ENCODE results near the gene GRM1. TPM values are rescaled to one million over a fixed set of nuclear protein-coding genes. Genes with fewer than 3 reads are reported as not detected.

Gene GRM1
- total RNA-seq, 1 donor, result under 0.01 TPM

DNA sequence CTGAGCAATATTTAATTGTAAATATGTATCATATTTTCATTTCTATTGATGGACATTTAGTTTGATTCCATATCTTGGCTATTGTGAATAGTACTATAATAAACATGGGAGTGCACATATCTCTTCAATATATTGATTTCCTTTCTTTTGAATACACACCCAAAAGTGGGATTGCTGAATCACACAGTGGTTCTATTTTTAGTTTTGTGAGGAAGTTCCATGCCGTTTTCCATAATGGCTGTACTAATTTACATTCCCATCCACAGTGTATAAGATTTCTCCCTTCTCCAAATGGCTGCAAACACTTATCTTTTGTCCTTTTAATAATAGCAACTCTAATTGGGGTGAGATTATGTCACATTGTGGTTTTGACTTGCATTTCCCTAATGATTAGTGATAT, 428.0 kb downstream of the GRM1 start:
- TF ChIP-seq, protein P1, sequence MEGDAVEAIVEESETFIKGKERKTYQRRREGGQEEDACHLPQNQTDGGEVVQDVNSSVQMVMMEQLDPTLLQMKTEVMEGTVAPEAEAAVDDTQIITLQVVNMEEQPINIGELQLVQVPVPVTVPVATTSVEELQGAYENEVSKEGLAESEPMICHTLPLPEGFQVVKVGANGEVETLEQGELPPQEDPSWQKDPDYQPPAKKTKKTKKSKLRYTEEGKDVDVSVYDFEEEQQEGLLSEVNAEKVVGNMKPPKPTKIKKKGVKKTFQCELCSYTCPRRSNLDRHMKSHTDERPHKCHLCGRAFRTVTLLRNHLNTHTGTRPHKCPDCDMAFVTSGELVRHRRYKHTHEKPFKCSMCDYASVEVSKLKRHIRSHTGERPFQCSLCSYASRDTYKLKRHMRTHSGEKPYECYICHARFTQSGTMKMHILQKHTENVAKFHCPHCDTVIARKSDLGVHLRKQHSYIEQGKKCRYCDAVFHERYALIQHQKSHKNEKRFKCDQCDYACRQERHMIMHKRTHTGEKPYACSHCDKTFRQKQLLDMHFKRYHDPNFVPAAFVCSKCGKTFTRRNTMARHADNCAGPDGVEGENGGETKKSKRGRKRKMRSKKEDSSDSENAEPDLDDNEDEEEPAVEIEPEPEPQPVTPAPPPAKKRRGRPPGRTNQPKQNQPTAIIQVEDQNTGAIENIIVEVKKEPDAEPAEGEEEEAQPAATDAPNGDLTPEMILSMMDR (IDR thresholded peaks at IDR 0.05; ENCODE audit: insufficient read depth, low read depth, low read length), result no peak

DNA sequence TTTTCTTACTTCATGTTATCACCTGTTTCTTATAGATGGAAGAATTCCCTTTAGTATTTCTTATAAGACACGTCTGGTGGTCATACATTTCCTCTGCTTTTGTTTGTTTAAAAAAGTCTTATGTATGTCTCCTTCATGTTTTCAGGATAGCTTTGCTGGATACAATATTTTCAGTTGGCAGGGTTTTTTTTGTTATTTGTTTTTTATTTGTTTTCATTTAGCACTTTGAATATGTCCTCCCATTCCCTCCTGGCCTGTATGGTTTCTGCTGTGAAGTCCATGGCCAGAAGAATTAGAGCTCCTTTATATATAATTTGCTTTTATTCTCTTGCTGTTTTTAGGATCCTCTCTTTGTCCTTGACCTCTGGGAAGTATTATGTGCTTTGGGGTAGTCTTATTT, 432.1 kb downstream of the GRM1 start:
- no peak overlapping the region for H3K4me3 ChIP-seq (ENCODE audit: low read depth, low read length)
- TF ChIP-seq, protein P1 (IDR thresholded peaks at IDR 0.05; ENCODE audit: insufficient read depth, low read depth, low read length), result no peak
- no peak for DNase-seq (ENCODE audit: low read depth)

More for the DNA sequence above, 428.0 kb downstream of the GRM1 start:
- DNase-seq (ENCODE audit: low read depth), result no peak
- H3K4me3 ChIP-seq (ENCODE audit: low read depth, low read length), result no peak overlapping the region

DNA sequence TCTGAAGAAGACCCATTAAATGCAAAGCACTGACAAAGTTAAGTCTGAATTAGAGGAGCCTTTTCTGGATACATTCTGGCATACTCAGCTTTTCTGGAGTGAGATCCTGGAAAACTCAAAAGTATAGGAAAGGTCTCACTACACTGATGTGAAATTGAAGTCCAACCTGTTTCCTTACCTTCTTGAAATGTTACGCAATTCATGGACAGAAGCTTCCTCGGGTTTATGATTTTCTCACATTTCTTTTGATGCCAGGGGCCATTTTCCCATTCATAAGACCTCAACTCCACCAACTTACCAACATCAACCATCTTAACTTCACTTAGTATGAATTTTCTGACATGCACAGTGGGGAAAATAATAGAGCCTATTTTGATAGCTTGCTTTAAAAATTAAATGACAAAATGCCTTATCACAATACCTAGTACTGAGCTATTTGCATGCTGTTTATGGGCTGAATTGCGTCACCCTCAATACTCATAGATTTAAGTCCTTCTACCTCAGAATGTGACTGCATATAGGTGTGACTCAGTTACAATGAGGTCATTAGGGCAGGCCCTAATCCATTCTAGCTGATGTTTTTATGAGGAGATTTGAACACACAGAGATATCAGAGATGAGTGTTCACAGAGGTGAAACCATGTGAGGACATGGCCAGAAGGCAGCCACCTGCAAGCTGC, 441.4 kb downstream of the GRM1 start:
- TF ChIP-seq, protein P1 (IDR thresholded peaks at IDR 0.05; ENCODE audit: insufficient read depth, low read depth, low read length), result no peak
- no peak overlapping the region for H3K4me3 ChIP-seq (ENCODE audit: low read depth, low read length)
- no peak for DNase-seq (ENCODE audit: low read depth)

DNA sequence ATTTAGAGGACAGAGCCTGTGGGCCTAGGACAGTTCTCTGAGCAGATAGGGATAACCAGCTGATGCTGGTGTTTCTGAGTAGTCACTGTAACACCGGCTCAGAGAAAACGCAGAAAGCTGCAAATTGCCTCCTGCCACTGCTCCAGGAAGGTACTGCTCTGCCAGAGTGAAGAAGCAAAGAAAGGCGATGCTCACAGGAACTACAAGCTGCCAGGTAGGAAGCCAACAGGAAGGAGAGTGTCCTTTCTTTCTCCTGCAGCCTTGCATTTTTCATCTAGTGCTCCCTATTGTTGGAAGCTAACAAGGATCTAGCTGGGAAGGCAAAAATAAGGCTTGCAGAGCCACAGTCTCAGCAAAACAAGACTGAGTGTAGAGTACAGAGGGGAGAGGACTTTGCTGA, 444.1 kb downstream of the GRM1 start:
- no peak overlapping the region for H3K4me3 ChIP-seq (ENCODE audit: low read depth, low read length)
- DNase-seq (ENCODE audit: low read depth), result no peak
- TF ChIP-seq, protein P1 (IDR thresholded peaks at IDR 0.05; ENCODE audit: insufficient read depth, low read depth, low read length), result no peak

DNA sequence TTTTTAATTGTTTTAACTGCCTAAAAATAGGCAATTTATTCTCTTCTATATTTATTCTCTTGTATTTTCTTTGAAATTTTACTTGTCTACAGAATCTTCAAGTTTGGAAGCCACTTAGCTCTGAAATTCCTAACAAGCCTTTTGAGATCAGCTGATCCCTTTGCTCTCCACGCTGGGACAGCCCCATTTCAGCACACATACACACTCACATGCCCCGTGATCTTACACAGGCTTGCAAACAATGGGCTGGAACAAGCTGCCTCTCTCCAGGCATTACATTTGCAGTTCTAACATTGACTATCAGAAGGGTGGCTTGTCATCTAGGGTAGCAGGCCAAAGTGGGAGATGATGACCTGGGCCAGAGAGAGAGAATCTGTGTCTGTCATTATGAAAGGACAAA, 452.7 kb downstream of the GRM1 start:
- no peak overlapping the region for H3K4me3 ChIP-seq (ENCODE audit: low read depth, low read length)
- TF ChIP-seq, protein P1 (IDR thresholded peaks at IDR 0.05; ENCODE audit: insufficient read depth, low read depth, low read length), result no peak
- no peak for DNase-seq (ENCODE audit: low read depth)

DNA sequence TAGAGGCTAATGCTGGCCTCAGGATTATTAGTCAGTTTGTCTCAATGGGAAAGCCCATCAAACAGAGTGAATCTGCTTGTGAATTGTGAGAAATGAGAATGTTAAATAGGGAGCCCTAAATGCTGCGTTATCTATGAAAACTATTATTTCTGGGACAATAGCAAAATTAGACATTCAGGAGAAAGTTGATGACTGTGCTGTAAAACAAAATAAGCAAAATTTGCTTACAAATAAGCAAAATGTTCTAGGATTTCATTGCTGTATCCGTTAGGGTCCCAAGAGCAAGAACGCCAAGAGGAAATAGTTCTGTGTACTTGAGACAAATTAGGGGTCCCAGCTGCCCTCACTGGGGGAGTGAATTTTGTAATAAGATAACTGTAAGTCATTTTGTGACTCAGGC, 455.5 kb downstream of the GRM1 start:
- no peak overlapping the region for H3K4me3 ChIP-seq (ENCODE audit: low read depth, low read length)
- TF ChIP-seq, protein P1 (IDR thresholded peaks at IDR 0.05; ENCODE audit: insufficient read depth, low read depth, low read length), result no peak
- DNase-seq (ENCODE audit: low read depth), result no peak

Small RNA genes lying within 50 kb of the gene (small RNA-seq; reads per million reads assigned to genes)
- not detected for gene RNA5SP222

Other genes starting within 250 kb of the GRM1 start
- 8.7 and 16.0 TPM in 2 replicates for gene FBXO30, start 214.3 kb upstream of the GRM1 start, total RNA-seq
- gene SHPRH, start 64.7 kb upstream of the GRM1 start, total RNA-seq, result 20.0 and 21.2 TPM in 2 replicates

Measured in fibroblast of villous mesenchyme (primary cell).